GM12874 (cell line): ENCODE measurements around the gene FLYWCH1.
A peak's percentile ranks its signal among the peaks of the same experiment; 100 is the strongest.

Experiments
- TF ChIP-seq, protein P1 (sequence below): IDR thresholded peaks from 2 replicates; pipeline ENCODE4 v1.5.1; 2011; ENCODE audit warnings: low read depth, mild to moderate bottlenecking, control low read depth, low read length, moderate library complexity; ENCODE audit not compliant: insufficient read depth

The FLYWCH1 gene

DNA sequence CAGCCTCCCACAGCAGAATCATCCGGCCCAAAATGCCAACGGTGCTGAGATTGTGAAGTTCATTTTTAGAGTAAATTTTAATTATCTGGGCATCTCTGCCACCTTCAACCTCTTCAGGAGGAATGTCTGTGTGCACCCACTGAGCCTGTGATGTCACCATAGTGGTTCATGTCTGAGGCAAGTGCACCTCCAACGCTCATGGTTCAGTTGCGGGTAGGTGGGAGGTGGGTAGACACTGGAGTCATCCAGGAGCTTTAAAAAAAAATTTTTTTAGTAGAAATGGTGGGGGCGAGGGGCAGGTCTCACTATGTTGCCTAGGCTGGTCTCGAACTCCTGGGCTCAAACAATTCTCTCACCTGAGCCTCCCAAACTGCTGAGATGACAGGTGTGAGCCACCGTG is 1.9 kb downstream of the FLYWCH1 start:
- TF ChIP-seq, protein P1, sequence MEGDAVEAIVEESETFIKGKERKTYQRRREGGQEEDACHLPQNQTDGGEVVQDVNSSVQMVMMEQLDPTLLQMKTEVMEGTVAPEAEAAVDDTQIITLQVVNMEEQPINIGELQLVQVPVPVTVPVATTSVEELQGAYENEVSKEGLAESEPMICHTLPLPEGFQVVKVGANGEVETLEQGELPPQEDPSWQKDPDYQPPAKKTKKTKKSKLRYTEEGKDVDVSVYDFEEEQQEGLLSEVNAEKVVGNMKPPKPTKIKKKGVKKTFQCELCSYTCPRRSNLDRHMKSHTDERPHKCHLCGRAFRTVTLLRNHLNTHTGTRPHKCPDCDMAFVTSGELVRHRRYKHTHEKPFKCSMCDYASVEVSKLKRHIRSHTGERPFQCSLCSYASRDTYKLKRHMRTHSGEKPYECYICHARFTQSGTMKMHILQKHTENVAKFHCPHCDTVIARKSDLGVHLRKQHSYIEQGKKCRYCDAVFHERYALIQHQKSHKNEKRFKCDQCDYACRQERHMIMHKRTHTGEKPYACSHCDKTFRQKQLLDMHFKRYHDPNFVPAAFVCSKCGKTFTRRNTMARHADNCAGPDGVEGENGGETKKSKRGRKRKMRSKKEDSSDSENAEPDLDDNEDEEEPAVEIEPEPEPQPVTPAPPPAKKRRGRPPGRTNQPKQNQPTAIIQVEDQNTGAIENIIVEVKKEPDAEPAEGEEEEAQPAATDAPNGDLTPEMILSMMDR: no peak

DNA sequence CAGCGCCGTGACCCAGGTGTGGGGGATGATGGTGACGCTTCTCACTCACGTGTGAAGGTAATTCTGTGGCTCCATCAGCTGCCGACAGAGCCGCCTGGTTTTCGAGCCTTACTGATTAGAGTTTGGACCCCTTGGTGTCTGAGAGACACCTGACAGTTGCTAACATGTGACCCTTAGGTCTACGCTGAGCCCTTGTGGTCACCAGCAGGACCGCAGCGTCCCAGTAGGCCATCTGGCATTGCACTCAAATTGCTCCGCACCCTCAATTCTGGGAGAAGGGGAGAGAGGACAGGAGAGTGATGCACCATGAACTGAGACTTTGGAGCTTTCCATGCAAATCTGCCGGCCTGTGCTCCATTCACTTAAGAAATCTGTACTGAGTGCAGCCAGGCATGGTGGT is 2.5 kb downstream of the FLYWCH1 start:
- TF ChIP-seq, protein P1: 0 out of 2 replicates have a peak, but pooled peaks have one; percentile 5

DNA sequence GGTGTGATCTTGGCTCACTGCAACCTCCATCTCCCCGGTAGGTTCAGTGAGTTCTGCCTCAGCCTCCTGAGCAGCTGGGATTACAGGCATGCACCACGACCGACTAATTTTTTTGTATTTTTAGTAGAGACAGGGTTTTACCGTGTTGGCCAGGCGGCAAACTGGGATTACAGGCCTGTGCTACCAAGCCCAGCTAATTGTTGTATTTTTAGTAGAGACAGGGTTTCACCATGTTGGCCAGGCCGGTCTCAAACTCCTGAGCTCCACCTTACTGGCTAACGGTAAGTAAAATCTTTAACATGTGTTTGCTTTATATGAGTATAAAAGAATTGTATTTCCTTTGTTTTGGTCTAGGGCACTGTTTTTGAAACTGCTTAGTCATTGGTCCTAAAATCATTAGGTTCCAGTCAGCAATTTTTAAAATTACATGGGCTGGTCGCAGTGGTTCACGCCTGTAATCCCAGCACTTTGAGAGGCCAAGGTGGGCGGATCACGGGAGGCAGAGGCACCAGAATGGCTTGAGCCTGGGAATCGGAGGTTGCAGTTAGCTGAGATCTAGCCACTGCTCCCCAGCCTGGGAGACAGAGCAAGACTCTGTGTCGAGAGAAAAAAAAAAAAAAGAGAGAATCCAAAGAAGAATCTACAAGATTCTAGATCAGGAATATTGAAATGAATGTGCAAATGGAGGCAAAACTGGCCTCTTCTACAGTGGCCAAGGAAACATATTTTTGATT is 3.6 kb downstream of the FLYWCH1 start:
- TF ChIP-seq, protein P1: no peak

DNA sequence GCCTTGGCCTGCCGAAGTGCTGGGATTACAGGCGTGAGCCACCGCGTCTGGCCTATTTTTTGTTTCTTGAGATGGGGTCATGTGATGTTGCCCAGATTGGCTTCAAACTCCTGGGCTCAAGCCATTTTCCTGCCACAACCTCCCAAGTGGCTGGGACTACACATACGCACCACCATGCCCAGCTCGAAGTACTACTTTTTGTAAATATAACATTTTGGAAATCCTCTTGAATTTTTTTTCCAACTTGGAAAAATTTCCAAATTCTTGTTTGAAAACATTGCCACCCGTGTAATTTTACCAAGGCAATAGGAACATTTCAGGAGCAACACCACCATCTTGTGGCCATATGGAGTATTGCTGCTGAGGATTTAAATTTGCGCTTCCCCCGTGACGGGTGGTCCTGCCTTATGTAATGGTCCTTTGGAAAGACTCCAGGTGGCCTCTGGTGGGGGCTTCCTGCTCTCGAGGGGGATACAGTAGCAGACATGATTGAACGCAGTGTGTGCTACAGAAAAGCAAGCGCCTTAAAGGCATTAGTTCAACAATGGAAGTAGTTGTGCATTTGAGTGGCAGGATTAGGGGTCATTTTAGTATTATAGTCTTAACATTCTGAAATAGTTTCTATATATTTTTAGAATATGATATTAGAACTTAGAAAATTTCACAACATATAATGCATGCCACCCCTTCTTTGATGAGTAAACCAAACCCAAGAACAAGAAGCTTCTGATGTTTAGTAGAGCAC is 8.0 kb downstream of the FLYWCH1 start:
- TF ChIP-seq, protein P1: peak; percentile 73

DNA sequence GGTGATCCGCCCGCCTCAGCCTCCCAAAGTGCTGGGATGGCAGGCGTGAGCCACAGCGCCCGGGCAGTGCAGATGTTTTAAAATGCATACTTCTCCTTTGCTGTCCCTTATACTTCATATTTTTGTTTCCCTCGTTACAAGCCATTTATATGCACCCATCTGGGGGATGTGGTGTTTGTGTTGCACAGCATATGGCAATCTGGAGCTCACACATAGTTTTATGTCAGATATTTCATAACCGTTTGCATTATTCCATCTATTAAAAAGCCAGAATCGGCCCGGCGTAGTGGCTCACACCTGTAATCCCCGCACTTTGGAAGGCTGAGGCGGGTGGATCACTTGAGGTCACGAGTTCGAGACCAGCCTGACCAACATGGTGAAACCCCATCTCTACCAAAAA is 11.8 kb downstream of the FLYWCH1 start:
- TF ChIP-seq, protein P1: no peak

DNA sequence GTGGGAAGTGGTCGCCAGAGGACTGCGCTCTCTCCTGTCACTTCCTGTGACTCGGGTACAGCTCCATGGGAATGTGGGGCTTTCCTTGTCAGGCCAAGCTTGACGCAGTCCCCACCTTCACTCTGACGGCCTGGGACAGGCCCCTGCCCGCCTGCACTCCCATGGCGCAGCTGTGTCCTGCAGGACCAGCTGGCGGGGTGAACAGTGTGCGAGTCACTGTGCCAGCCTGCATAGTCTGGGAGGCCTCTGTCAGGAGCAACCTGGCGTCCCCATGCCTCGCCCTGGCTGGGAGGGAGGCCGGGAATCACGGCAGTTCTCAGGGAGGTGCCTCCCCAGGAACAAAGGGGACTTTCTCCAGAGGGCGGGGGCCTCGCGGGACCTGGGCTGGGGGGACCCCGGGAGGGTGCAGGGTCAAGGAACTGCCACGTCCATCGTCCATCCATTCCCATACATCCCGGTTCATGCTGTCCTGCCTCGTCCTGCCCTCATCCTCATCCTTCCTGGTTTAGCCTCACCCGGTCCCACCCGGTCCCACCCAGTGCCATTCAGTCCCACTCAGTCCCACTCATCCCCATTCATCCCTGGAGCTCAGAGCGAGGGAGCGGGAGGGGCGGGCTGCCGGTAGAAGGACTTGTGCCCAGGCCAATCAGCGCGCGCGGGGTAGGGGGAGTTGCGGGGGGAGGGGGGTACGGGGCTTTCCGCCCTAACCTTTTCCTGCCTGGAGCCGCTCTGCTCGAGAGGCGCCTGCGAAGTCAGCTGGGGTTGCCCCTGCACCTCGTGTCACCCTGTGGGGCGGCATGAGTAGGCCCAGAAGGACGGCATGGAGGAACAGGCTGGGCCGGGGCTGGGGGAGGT is 13.4 kb downstream of the FLYWCH1 start:
- TF ChIP-seq, protein P1: no peak

DNA sequence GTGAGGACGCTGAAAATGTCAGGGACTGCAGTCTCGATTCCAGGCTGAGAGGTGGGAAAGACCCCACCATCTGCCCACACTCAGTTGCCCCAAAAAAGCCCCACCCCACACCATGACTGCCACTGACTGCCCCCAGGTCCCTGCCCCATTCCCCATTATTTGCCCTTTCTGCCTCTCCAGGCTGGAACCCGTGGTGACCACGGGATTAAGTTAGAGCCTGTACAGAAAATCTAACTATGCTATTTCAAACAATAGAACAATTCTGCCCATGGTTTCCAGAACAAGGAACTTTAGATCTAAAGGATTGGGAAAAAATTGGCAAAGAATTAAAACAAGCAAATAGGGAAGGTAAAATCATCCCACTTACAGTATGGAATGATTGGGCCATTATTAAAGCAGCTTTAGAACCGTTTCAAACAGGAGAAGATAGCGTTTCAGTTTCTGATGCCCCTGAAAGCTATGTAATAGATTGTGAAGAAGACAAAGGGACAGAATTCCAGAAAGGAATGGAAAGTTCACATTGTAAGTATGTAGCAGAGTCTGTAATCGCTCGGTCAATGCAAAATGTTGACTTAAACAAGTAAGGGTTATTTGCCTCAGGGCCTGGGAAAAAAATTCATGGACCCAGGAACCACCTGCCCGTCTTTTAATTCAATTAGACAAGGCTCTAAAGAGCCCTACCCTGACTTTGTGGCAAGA is 14.4 kb downstream of the FLYWCH1 start:
- TF ChIP-seq, protein P1: no peak
